ENCODE data around the gene TLCD3A. TPM values are rescaled to one million over a fixed set of nuclear protein-coding genes. Genes with fewer than 3 reads are reported as not detected.

TLCD3A gene
- total and polyA plus RNA-seq, 9 of the 15 experiments (the other 6 are each of a cell fraction or from before 2014, with no cell fraction given), result 1.3 to 13.5 (median 7.3) TPM

- TF ChIP-seq MTA1 (IDR thresholded peaks at IDR 0.05; ENCODE audit: borderline replicate concordance) (no peak), RHOXF2B (CRISPR knock-in tag; conservative IDR thresholded peaks at IDR 0.05) (no peak), ZNF431 (CRISPR knock-in tag; IDR thresholded peaks at IDR 0.05) (no peak)
These were observed 19.7 kb downstream of the TLCD3A start, which contains the start of gene GEMIN4 (continued) for GRCh38 chr17:752002-752619.

GRCh38 chr17:752620-753219 lies 20.3 kb downstream of the TLCD3A start:
- ChIA-PET POLR2A (interaction anchor here (0.7 to 0.8 kb wide), 3 partner anchors 8 to 22 kb away, joined by 3 read pairs; no protein-coding TSS in a partner anchor), CTCF (ENCODE audit: low intra/inter-chr PET ratio) (interaction anchor here (0.6 kb wide), 1 partner anchor 303 kb away, joined by 5 read pairs; no protein-coding TSS in a partner anchor)
- in situ Hi-C loops (cut with MboI) (no loop called here), intact Hi-C loops (cut with micrococcal nuclease) (no loop called here)
- Histone ChIP-seq H3K79me2 (ENCODE audit: control insufficient read depth, insufficient read depth, low read length) (peaks cover 40% of the 10 kb centered on the region), H4K20me1 (replicated peaks; ENCODE audit: control insufficient read depth, insufficient read depth, low read length) (peaks cover 8% of the 10 kb centered on the region; the same call in 1 of the 2 replicates), H3K9me3 (replicated peaks; ENCODE audit: control insufficient read depth, insufficient read depth, low read depth, low read length) (no peaks in the 10 kb centered on the region), H3K27ac (ENCODE audit: extremely low read depth, low read depth, low read length) (peak overlapping the region; percentile 91), H3K36me3 (ENCODE audit: control insufficient read depth, insufficient read depth, low read length) (peaks cover 24% of the 10 kb centered on the region), H3K4me2 (ENCODE audit: insufficient read depth, low read length) (peak overlapping the region; percentile 91), H2AFZ (ENCODE audit: low read depth, low read length) (peak overlapping the region; percentile 94), H3K9me1 (ENCODE audit: control insufficient read depth, insufficient read depth, low read length) (no peaks in the 10 kb centered on the region), H3K27me3 (ENCODE audit: control insufficient read depth in 2 of 2, insufficient read depth in 2 of 2, low read length in 2 of 2) (no peaks in the 10 kb centered on the region), H3K4me1 (replicated peaks in 1 of 2; ENCODE audit: control insufficient read depth in 2 of 2, insufficient read depth in 2 of 2, low read length in 2 of 2) (peaks cover 10 to 12% of the 10 kb centered on the region in 2 experiments; a peak in 3 of 5 replicates), H3K9ac (ENCODE audit: insufficient read depth in 1 of 2, low read depth in 2 of 2, low read length in 2 of 2) (peak overlapping the region; percentile 90 to 96), H3K4me3 (peak overlapping the region; percentile 74)
- 43% methylated on average over 21 of the region's 43 CpGs for WGBS (ENCODE audit: insufficient coverage, low coverage, missing lambda C conversion rate)
- FAIRE-seq, result no peak
- peak; percentile 6; the same call in 1 of the 3 replicates for ATAC-seq
- BruUV-seq (replicated peaks), result TSS peak; percentile 54
- DNase-seq (ENCODE audit: extremely low read depth in 1 of 4, low spot score in 3 of 4), result peak in 3 of 4 experiments; percentile 14 to 28 (median 26)
- TF ChIP-seq MTA2 (IDR thresholded peaks at IDR 0.05; ENCODE audit: low read depth), result no peak
- TF ChIP-seq ETV6 (IDR thresholded peaks at IDR 0.05; ENCODE audit: borderline replicate concordance in 1 of 2, low read depth in 2 of 2, low read length in 1 of 2), result no peak
- TF ChIP-seq ETV6 (CRISPR knock-in tag; IDR thresholded peaks at IDR 0.05; ENCODE audit: borderline replicate concordance), result no peak
- TF ChIP-seq TCFL5 (CRISPR knock-in tag; conservative IDR thresholded peaks at IDR 0.05), result no peak
- TF ChIP-seq SIX5 (IDR thresholded peaks at IDR 0.05; ENCODE audit: borderline replicate concordance in 1 of 2, insufficient read depth in 1 of 2, low read depth in 1 of 2, low read length in 2 of 2), result no peak
- TF ChIP-seq RNF219 (CRISPR knock-in tag; IDR thresholded peaks at IDR 0.05), result no peak
- TF ChIP-seq TCF7 (IDR thresholded peaks at IDR 0.05; ENCODE audit: borderline replicate concordance), result no peak
- no peak for TF ChIP-seq HLTF (IDR thresholded peaks at IDR 0.05)
- TF ChIP-seq, protein P1, sequence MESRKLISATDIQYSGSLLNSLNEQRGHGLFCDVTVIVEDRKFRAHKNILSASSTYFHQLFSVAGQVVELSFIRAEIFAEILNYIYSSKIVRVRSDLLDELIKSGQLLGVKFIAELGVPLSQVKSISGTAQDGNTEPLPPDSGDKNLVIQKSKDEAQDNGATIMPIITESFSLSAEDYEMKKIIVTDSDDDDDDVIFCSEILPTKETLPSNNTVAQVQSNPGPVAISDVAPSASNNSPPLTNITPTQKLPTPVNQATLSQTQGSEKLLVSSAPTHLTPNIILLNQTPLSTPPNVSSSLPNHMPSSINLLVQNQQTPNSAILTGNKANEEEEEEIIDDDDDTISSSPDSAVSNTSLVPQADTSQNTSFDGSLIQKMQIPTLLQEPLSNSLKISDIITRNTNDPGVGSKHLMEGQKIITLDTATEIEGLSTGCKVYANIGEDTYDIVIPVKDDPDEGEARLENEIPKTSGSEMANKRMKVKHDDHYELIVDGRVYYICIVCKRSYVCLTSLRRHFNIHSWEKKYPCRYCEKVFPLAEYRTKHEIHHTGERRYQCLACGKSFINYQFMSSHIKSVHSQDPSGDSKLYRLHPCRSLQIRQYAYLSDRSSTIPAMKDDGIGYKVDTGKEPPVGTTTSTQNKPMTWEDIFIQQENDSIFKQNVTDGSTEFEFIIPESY (CRISPR knock-in tag; IDR thresholded peaks at IDR 0.05), result peak; percentile 77; the same call in 1 of the 2 replicates
- TF ChIP-seq KAT7 (CRISPR knock-in tag; IDR thresholded peaks at IDR 0.05; ENCODE audit: borderline replicate concordance), result no peak
- TF ChIP-seq ZNF175 (CRISPR knock-in tag; IDR thresholded peaks at IDR 0.05; ENCODE audit: low read depth), result no peak

All from K562 (cell line).